Fibroblast of lung (primary cell): Measurements from ENCODE around the gene KRT84.

Experiments used
- CTCF ChIP-seq, 2 donors: IDR thresholded peaks in 1 of 2; conservative IDR thresholded peaks in 1 of 2; 1 replicate in 1 of 2; 2 replicates in 1 of 2; pipeline ENCODE4 v1.5.1; 2011 to 2012; ENCODE audit warnings: low read length in 2 of 2, control low read depth in 1 of 2, inconsistent platforms in 1 of 2, low read depth in 1 of 2, mild to moderate bottlenecking in 1 of 2
- EZH2 ChIP-seq: IDR thresholded peaks from 2 replicates; pipeline ENCODE4 v1.5.1; 2012; ENCODE audit warnings: low read length, control low read depth, mild to moderate bottlenecking; ENCODE audit errors: missing control alignments

GRCh38 chr12:52407918-52408317, 22.5 kb upstream of the KRT84 start:
- TF ChIP-seq CTCF (conservative IDR thresholded peaks at IDR 0.05 in 1 of 2, IDR thresholded peaks at IDR 0.05 in 1 of 2; ENCODE audit: low read depth in 1 of 2, low read length in 2 of 2): no peak
- TF ChIP-seq EZH2: no peak
